ENCODE results near the gene CACNA1S.

The CACNA1S gene

GRCh38 chr1:201014816-201015200 lies 97.4 kb downstream of the CACNA1S start:
- TF ChIP-seq, protein P1, sequence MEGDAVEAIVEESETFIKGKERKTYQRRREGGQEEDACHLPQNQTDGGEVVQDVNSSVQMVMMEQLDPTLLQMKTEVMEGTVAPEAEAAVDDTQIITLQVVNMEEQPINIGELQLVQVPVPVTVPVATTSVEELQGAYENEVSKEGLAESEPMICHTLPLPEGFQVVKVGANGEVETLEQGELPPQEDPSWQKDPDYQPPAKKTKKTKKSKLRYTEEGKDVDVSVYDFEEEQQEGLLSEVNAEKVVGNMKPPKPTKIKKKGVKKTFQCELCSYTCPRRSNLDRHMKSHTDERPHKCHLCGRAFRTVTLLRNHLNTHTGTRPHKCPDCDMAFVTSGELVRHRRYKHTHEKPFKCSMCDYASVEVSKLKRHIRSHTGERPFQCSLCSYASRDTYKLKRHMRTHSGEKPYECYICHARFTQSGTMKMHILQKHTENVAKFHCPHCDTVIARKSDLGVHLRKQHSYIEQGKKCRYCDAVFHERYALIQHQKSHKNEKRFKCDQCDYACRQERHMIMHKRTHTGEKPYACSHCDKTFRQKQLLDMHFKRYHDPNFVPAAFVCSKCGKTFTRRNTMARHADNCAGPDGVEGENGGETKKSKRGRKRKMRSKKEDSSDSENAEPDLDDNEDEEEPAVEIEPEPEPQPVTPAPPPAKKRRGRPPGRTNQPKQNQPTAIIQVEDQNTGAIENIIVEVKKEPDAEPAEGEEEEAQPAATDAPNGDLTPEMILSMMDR (IDR thresholded peaks at IDR 0.05; ENCODE audit: low read depth, low read length, poor library complexity, severe bottlenecking), result no peak
- no peak for TF ChIP-seq EZH2phosphoT487 (IDR thresholded peaks at IDR 0.05; ENCODE audit: borderline replicate concordance, low read length)
- H3K79me2 ChIP-seq (ENCODE audit: control insufficient read depth, low read length), result peaks cover 34% of the 10 kb centered on the region
- no peaks in the 10 kb centered on the region for H3K27me3 ChIP-seq (ENCODE audit: control insufficient read depth, low read length)
- H3F3A ChIP-seq (ENCODE audit: control insufficient read depth, insufficient read depth), result peaks cover 4% of the 10 kb centered on the region
- H3K27ac ChIP-seq (ENCODE audit: low read depth, low read length), result no peak overlapping the region
- H3K4me3 ChIP-seq (ENCODE audit: low read length), result no peak overlapping the region
- H3K4me2 ChIP-seq (ENCODE audit: low read length), result no peak overlapping the region
- H3K9me3 ChIP-seq (ENCODE audit: control insufficient read depth, insufficient read depth, low read length), result no peaks in the 10 kb centered on the region
- H3K36me3 ChIP-seq (ENCODE audit: control insufficient read depth, low read length), result no peaks in the 10 kb centered on the region
- H3K9me2 ChIP-seq (replicated peaks; ENCODE audit: control insufficient read depth, low read length), result no peaks in the 10 kb centered on the region
- peaks cover 5% of the 10 kb centered on the region; the same call in 1 of the 2 replicates for H4K20me1 ChIP-seq (ENCODE audit: control insufficient read depth, insufficient read depth, low read depth, low read length)
- peaks cover 30% of the 10 kb centered on the region for H3K4me1 ChIP-seq (ENCODE audit: control insufficient read depth, low read length)

DNA sequence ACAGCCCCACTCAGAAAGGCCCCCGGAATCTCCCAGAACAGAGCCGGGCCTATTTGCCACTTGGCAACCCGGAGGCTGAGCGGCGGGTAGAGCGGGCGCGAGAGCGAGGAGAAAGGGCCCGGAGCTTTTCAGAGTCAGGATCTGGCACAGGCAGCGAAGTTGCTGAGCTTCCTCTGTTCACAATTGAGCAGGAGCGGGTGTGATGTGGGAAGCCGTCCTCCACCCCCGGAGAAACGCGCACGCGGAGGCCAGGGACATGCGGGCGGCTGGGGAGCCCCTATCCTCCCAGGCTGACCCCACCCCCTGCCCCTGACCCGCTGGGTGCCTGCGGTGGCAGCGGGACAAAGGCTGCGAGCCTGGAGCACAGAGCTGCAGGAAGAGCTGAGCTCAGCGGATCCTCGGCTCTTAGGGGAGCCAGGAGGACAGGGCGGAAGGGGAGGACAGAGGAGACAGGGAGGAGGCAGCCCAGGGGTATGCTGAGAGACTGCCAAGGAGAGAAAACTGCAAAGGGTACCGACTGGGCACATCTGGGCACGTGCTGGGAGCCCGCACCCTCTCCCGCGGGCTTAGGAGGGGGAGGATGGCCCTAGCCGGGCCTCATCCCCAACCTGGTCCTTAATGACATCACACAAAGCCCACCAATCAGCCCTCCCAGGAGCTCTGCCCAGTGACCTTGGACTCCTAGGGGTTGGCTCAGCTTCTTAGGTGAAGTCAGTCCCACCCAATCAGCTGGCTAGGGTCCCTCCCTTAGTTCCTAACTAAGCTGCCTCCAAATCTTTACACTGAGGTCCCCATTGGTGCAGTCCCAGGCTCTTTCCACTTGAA lies 98.0 kb downstream of the CACNA1S start:
- Histone ChIP-seq H3K4me2 (ENCODE audit: low read length) (no peak overlapping the region), H3K9me2 (replicated peaks; ENCODE audit: control insufficient read depth, low read length) (no peaks in the 10 kb centered on the region), H3K4me1 (ENCODE audit: control insufficient read depth, low read length) (peaks cover 24% of the 10 kb centered on the region), H3K4me3 (ENCODE audit: low read length) (no peak overlapping the region), H3F3A (ENCODE audit: control insufficient read depth, insufficient read depth) (no peaks in the 10 kb centered on the region; the same call in 1 of the 2 replicates), H3K27me3 (ENCODE audit: control insufficient read depth, low read length) (no peaks in the 10 kb centered on the region), H4K20me1 (ENCODE audit: control insufficient read depth, insufficient read depth, low read depth, low read length) (peaks cover 5% of the 10 kb centered on the region; the same call in 1 of the 2 replicates), H3K27ac (ENCODE audit: low read depth, low read length) (no peak overlapping the region), H3K79me2 (ENCODE audit: control insufficient read depth, low read length) (peaks cover 32% of the 10 kb centered on the region), H3K9me3 (ENCODE audit: control insufficient read depth, insufficient read depth, low read length) (no peaks in the 10 kb centered on the region), H3K36me3 (ENCODE audit: control insufficient read depth, low read length) (no peaks in the 10 kb centered on the region)
- no peak for TF ChIP-seq EZH2phosphoT487 (IDR thresholded peaks at IDR 0.05; ENCODE audit: borderline replicate concordance, low read length)
- TF ChIP-seq, protein P1 (IDR thresholded peaks at IDR 0.05; ENCODE audit: low read depth, low read length, poor library complexity, severe bottlenecking), result no peak

DNA sequence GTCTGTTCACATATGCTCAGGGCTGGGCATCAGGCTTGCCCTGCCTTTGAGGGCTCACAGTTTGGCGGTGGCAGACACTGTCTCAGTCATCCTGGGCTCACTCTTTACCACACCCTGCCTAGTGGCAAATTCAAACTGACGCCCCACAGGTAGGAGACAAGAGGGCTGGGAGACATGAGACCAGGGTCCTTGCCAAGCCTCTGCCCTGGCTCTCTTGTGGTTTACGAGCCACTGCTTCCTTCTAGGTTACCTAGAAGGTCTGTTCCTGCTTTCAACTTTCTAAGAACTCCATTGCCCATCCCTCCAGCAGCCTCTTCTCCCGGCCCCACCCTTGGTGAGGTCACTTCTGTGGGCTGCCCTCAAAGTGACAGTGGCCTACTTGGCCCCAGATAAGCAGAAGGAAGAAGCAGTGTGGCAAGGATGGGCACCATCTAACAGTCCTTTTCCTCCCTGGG lies 99.2 kb downstream of the CACNA1S start:
- TF ChIP-seq, protein P1 (IDR thresholded peaks at IDR 0.05; ENCODE audit: low read depth, low read length, poor library complexity, severe bottlenecking), result no peak
- no peak for TF ChIP-seq EZH2phosphoT487 (IDR thresholded peaks at IDR 0.05; ENCODE audit: borderline replicate concordance, low read length)
- Histone ChIP-seq H3K9me3 (ENCODE audit: control insufficient read depth, insufficient read depth, low read length) (no peaks in the 10 kb centered on the region), H4K20me1 (ENCODE audit: control insufficient read depth, insufficient read depth, low read depth, low read length) (peaks cover 5% of the 10 kb centered on the region; the same call in 1 of the 2 replicates), H3K27ac (ENCODE audit: low read depth, low read length) (no peak overlapping the region), H3K4me2 (ENCODE audit: low read length) (no peak overlapping the region), H3K9me2 (replicated peaks; ENCODE audit: control insufficient read depth, low read length) (no peaks in the 10 kb centered on the region), H3K4me1 (ENCODE audit: control insufficient read depth, low read length) (peaks cover 13% of the 10 kb centered on the region), H3K27me3 (ENCODE audit: control insufficient read depth, low read length) (no peaks in the 10 kb centered on the region), H3K79me2 (ENCODE audit: control insufficient read depth, low read length) (peaks cover 21% of the 10 kb centered on the region), H3K36me3 (ENCODE audit: control insufficient read depth, low read length) (no peaks in the 10 kb centered on the region), H3K4me3 (ENCODE audit: low read length) (no peak overlapping the region), H3F3A (ENCODE audit: control insufficient read depth, insufficient read depth) (no peaks in the 10 kb centered on the region)
